NCI-H345 treated with DMSO at 0.1 percent for 48 hours (cell line): ENCODE results near the gene ANKFY1.
A peak's percentile ranks its signal among the peaks of the same experiment; 100 is the strongest.
"Not testable (repeated sequence)": the region's sequence is repeated elsewhere in the genome, so short reads cannot be mapped to it uniquely, and the experiment has no call there.

Experiments
- DNase-seq: peaks from one replicate; lab custom pipeline; 2025; ENCODE audit not compliant: unreplicated experiment; lab: John Stamatoyannopoulos, UW

Gene ANKFY1

DNA sequence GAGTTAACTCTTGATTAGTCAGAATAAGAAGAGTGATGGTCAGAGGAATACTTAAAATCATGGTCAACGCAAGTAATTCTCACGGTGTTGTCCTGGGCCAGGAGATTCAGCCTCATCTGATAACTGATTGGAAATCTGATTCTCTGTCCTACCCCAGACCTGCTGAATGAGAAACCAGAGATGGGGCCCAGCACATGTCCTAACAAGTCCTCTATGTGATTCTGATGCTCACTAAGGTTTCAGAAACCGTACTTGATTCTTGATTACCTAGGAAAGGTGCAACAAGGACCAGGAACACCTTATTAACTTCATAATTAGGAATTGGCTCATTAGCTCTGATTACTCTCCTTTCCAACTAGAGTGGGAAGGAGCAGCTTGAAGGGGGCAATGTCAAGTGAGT is 44.5 kb downstream of the ANKFY1 start:
- no peak for DNase-seq

DNA sequence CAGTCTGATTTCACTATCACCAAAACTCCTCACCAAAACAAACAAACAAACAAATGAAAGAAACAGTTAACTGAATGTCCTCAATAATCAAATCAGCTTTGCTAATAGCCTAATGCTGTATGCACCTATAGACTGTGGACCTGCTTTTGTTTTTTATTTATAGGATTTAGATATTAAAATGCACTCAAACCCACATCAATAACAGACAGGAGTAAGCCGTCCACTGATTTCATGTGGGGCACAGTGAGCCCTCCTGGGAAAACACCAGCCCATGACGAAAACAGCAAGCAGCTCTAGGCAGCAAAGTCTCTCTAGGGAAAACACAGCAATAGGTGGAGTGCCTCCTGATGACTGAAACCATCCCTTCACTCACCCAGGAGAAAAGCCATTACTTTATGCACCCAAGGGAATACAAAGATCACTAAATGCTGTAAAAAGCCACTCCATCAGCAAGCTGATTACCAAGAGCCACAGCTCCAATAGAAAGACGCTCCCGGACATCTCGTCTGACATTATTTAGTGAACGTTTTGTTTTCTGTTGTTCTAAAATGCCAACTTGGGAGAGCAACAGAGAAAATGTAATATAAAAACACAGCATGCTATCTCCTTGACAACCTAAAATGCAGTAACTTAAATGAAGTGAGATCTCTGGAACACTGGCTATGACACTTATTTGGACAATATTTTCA is 47.8 kb downstream of the ANKFY1 start:
- DNase-seq: peak; percentile 17

DNA sequence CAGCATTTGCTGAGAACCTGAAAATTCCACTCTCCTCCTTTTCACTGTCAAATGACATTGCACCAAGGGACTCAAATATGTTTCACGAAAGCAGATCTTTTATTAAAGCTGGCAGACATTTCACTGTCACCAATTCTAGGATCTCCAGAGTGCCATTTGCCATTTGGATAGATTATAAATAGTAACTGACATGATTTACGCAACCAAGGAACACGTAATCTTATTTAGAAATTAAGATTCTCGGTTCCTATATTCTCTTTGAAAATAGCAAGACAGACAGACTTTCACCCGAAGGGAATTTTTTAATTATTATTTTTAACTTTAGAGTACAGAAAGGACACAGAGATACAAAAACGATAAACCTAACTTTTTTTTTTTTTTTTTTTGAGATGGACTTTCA is 49.6 kb downstream of the ANKFY1 start:
- no peak for DNase-seq

DNA sequence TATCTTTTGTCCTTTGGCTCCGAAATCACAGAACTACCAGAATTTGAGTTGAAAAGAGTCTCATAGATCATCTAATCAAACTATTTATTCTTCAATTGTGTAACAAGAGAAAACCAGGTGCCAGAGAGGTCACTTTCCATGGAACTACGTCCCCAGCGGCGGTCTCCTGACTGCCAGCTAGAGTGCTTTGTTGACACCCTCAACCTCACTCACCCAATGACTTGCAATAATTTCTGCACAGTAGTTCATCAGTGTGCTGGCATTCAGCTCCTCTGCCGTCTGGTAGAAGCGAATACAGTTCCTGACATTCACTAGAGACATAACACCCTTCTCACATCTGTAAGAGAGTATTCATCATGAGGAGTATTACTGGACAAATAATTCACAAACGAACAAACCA is 54.2 kb downstream of the ANKFY1 start:
- DNase-seq: no peak

DNA sequence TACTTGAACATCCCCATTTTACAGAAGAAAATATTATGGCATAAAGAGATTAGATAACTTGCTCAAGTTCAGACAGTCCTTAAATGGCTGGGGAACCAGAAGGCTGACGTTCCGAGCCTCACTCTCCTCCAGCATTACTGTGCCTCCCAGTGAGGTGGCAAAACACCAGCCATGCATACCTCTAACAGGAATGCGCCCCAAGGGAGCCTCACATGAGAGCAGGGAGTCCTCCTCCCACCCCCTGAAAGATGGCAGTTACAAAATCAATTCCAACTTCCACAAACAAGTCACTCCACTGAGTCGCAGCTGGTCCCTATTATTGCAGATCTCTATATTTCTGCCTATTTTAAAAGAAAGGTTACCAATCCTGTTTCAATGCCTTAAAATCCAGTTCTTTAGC is 55.5 kb downstream of the ANKFY1 start:
- no peak for DNase-seq

DNA sequence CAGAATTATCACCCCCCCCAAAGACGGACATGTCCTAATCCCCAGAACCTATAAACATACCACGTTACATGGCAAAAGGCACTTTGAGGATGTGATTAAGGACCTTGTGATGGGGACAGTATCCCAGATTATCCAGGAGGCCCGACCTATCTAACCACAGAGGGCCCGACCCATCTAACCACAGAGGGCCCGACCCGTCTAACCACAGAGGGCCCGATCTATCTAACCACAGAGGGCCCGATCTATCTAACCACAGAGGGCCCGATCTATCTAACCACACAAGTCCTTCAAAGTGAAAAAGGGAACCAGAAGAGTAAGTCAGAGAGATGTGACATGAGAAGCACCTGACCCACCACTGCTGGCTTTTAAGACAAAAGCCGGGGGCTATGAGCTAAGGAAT is 56.8 kb downstream of the ANKFY1 start:
- no peak for DNase-seq

DNA sequence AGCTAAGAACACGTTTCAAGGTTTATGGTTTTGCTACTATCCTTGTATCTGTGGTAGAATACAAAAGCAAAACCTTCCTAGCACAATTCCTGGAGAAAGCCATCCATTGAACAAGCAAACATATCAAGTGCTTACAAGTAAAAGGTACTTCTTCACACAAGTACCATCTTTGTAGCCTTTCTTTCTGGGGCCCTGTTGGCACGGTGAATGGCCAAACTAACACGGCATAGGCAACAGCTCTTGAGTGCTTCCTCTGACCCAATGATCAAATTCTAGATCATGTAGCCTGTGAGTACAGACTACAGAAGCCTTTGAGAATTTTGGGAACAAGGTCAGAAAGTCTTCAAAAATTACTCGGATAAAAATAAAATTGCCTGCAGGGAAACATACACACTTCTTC is 57.9 kb downstream of the ANKFY1 start:
- DNase-seq: no peak

DNA sequence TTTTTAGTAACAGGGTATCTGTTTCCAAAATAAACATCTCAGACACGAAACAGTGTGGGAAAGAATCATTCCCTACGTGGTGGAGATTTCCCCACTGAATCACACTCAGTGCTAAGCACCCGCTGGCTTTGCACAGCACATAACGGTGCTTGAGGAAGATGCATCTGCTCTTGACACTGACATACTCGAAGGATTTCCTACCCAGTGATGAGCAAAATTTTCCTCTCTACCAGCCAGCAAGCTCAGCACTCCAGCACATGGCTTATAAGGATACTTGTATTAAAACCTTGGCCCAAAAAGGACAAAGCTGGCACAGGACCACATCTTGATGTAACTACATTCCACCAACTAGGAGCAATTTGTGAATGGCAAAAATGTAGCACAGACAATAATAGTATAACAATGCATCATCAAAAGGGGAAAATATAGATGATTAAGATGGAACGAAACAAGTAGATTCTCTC is 59.0 kb downstream of the ANKFY1 start:
- no peak for DNase-seq

DNA sequence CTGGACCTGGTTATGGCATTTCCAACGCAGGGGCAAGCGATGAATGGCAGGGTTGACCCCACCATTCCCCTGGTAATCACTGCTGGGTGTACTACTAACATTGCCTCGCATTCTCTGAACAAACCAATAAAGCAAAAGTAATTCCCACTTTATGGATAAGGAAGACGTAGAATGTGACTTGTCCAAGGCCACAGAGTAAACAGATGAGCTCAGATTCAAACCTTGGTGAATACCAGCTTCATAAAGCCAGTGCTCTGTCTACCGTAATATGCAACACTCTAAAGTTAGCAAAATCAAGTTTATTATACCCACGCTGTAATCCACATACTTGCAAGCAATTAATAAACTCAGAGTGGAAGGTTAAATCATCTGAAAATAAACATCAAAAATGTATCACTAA is 59.6 kb downstream of the ANKFY1 start:
- DNase-seq: no peak

DNA sequence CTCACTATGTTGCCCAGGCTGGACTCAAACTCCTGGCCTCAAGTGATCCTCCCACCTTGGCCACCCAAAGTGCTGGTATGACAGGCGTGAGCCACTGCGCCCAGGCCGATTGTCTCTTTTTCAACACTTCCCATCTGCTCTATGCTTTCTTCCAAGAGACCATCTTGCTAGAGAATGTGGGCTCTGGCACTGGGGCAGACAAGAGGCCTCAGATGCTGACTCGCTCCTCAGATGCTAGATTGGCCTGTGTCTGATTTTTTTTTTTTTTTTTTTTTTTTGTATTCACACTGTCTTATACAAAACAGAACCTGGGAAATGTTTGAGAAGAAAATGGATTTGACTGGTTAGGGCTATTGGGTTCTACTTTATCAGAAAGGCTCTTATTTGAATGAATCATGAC is 62.6 kb downstream of the ANKFY1 start:
- DNase-seq: no peak

DNA sequence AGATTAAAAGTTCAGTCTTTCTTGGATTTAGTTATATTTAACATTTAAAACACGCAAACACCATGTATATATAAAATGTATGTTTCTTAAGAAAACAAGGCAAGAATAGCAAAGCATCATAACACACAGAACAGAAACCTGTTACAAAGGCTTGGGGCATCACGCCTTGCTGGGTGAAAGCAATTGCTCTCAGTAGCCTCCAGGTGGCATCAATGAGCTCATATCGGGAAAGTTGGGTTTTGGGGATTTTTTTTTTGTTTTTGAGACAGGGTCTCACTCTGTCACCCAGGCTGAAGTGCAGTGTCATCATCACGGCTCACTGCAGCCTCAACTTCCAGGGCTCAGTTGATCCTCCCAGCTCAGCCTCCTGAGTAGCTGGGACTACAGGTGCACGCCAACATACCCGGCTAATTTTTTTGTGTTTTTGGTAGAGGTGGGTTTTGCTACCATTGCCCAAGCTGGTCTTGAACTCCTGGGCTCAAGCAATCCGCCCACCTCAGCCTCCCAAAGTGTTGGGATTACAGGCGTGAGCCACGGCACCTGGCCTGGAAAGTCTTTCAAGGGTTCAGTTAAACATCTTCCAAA is 63.9 kb downstream of the ANKFY1 start:
- DNase-seq: peak; percentile 2

DNA sequence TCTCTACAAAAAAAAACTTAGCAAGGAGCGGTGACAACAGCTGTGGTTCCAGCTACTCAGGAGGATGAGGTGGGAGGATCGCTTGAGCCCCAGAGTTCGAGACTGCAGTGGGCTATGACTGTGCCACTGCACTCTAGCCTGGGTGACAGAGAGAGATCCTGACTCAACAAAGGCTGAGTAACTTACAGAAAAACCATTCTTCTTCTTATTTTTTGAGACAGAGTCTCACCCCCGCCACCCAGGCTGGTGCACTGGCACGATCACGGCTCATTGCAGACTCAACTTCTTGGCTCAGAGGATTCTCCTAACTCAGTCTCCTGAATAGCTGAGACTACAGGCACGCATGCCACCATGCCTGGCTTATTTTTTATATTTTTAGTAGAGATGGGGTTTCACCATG is 64.8 kb downstream of the ANKFY1 start:
- DNase-seq: no peak

DNA sequence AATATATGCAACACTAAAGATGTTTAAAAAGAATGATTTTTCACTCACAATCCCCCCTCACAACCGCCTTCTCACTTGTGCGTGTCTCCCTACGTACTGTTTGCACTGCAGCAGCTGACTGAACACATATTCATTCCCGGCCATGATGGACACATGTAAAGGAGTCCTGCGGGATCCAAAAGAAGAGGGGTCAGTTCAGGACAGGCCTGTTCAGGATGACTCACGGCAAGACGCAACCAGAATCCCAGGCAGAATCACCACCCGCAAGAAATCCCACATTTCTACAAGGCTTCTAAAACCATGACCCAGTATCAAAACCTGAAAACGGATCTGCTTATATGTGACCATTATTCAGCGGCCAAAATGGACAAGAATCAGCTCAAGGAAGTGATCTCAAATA is 68.5 kb downstream of the ANKFY1 start:
- no peak for DNase-seq

DNA sequence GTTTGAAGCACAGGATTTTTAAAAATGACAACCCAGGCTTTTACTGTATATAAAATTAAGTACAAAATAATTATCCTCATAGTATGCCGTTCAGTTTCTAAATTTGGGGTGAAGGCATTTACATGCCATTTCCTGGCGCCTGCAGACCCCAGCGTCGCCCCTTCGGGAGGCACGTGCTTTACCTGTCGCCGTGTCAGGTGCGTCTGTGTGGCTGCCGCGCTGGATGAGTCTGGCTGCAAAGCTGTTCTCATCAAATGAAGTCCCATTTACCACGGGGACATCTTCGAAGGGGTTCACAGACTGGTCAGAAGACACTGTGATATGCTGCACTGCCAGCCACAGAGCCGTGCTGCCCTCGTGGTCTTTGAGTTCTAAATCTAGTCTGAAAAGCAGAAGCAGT is 69.0 kb downstream of the ANKFY1 start:
- DNase-seq: no peak

DNA sequence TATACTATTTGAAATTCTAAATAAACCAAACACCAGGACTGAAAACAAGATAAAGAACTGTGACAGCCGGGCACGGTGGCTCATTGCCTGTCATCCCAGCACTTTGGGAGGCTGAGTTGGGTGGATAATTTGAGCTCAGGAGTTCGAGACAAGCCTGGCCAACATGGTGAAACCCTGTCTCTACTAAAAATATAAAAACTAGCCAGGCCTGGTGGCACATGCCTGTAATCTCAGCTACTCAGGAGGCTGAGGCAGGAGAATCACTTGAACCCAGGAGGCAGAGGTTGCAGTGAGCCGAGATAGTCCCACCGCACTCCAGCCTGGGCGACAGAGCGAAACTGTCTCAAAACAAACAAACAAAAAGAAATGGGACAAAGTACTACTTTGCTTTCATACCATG is 73.0 kb downstream of the ANKFY1 start:
- DNase-seq: not testable (repeated sequence)

DNA sequence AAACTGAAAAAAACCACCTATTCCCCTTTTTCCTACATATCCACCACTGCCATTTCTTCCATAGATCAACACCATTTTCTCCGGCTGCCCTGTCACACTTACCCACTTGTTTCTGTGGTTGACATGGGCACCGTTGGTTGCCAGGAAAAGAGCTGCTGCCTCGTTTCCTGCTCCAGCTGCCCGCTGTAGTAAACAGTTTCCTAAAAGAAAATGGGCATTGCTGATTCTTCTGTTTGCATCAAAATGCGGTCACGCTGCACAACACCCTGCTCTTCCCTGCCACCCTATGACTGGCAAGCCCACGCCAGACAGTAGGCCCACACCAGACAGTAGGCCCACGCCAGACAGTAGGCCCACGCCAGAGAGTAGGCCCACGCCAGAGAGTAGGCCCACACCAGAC is 74.5 kb downstream of the ANKFY1 start:
- no peak for DNase-seq

DNA sequence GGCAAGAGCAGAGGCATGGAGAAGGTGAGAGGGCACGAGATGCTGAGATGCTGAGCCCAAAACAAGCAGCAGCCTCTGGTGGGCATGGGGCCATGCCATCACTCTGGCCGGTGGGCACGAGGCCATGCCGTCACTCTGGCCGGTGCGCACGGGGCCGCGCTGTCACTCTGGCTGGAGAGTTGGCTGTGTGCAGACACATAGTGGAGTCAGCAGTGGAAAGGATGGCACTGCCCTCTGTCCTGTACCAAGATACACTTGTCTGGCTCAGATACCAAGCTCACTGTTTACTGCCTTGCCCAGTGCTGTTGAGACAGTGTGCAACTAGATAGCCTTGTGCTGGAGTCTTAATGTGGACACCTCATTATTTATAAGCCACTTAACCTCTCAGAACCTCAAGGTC is 75.7 kb downstream of the ANKFY1 start:
- DNase-seq: no peak

DNA sequence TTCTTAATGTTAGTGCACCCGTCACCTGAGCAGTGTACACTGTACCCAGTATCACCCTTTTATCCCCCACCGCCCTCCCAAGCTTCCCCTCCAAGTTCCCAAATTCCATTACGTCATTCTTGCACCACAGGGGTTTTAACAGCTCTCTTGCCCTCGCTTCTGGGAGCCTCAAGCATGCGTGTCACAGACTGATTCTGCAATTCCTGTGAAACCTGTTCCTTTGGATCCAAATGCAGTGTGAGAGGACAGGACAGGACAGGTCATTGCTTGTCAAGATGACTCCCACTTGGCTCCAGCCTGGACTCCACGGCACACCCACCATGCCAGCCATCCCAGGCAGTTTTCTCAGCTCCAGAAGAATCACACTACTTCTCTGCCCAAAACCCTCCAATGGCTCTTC is 76.7 kb downstream of the ANKFY1 start:
- DNase-seq: no peak

DNA sequence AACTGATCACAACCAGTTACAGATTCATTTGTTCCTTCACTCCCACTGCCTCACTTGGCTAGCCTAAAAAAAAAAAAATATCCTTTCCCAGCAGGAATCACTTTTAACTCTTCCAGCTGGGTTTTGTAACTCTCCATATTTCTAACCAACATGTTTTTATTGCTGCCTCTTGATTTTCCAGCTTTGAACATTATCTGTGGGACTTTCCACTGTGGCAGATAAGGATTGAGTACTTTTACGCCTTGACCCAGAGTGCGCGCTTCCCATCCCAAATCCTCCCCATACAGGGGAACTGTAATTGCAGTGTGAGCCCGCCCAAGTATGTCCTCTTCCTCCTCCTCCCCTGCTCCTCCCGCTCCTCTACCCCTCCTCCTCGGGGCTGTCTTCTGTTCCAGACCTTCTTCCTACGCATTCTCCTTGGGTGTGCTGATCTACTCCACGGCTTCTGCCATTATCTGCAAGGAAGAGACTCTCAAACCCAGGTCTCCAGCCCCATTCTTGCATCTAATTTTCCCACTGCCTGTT is 77.4 kb downstream of the ANKFY1 start:
- DNase-seq: no peak

DNA sequence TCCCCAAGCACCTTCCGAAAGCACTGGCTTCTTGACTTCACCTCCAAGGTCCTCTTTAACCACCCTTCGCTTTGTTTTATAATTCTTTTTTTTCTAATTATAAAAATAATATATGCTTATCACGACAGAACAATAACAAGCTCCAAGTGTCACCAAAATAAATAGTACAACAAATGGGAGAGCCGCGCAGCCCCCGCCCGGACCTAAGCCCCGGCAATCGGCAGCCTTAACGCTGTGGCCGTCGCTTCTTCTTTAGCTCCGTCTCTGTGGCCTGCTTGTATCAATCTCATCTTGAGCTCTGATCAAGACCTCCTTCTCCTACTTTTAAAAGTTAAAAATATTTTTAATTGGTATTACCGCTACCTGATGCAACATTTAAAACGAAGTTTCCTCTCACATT is 78.1 kb downstream of the ANKFY1 start:
- DNase-seq: no peak

DNA sequence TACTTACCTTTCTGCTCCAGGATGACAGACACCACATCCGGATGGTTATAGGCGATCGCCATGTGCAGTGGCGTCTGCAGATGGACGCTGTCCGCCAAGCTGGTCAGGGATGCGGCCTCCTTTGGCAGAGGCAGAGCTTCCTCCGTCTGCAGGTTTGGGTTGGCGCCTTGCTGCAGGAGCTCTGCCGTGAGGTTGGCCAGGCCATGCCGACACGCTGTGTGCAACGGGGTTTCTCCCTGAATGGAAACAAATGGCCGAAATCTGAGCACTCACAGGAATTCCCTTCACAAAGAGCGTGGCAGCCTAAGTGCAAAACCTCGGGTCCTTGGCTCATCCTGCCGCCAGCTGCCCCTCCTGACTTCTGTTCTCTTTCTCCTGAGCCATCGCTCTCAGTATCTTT is 79.0 kb downstream of the ANKFY1 start:
- DNase-seq: no peak

DNA sequence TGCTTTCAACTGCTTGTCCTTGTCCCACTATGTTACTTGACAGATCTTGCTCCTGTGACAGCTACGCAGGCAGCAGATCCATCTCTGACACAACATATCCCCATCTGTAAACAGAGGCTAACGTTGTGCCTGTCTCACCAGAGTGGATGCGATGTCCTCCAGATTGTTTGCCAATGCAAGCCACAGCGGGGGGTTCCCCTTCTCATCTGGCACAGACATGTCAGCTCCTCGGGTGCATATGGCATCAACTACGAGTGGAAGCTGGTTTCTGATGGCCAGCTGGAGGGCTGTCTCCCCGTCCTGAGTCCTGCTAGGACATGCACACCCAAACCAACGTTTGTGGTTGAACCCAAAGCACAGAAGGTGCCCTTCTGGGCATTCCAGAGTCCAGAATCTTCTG is 81.7 kb downstream of the ANKFY1 start:
- DNase-seq: no peak

DNA sequence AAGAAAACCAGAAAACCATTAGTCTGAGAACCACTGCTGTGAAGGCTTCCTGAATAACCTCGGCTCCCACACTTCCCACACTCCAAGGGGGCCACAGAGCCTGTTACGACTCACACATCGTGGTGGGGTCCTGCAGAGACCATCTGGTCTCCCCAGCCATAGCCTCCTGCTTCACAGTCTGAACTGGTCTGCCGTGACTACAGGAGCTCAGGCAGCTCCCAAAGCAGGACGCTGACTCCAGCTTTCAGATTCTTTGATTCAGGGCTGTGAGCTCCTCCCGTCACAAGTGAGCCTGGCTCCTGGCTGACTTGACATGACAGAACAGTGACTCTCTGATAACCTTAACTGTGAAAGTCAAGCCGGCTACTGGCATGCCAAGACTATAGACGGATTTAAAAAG is 83.0 kb downstream of the ANKFY1 start:
- no peak for DNase-seq
